Measurements from ENCODE around the gene PAPSS1.

DNA sequence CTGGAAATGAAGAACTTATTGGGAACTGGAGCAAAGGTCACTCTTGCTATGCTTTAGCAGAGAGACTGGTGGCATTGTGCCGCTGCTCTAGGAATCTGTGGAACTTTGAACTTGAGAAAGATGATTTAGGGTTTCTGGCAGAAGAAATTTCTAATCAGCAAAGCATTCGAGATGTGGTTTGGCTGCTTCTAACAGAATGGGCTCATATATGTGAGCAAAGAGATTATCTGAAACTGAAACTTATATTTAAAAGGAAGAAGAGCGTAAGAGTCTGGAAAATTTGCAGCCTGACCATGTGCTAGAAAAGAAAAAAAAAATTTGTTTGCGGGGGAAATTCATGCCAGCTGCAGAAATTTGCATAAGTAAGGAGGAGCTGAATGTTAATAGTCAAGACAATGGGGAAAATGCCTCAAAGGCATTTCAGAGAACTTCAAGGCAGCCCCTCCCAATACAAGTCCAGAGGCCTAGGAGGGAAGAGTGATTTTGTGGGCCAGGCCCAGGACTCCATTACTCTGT lies 35.9 kb upstream of the PAPSS1 start:
- TF ChIP-seq CTCF (optimal IDR thresholded peaks at IDR 0.05 in 1 of 3, IDR thresholded peaks at IDR 0.05 in 1 of 3, conservative IDR thresholded peaks at IDR 0.05 in 1 of 3; ENCODE audit: extremely low read depth in 1 of 3, insufficient read depth in 2 of 3, low read length in 3 of 3) (no peak), EZH2 (IDR thresholded peaks at IDR 0.05; ENCODE audit: low read length) (no peak)

All from keratinocyte (primary cell).